Measurements from ENCODE around the gene MTFR1L.

The MTFR1L gene

DNA sequence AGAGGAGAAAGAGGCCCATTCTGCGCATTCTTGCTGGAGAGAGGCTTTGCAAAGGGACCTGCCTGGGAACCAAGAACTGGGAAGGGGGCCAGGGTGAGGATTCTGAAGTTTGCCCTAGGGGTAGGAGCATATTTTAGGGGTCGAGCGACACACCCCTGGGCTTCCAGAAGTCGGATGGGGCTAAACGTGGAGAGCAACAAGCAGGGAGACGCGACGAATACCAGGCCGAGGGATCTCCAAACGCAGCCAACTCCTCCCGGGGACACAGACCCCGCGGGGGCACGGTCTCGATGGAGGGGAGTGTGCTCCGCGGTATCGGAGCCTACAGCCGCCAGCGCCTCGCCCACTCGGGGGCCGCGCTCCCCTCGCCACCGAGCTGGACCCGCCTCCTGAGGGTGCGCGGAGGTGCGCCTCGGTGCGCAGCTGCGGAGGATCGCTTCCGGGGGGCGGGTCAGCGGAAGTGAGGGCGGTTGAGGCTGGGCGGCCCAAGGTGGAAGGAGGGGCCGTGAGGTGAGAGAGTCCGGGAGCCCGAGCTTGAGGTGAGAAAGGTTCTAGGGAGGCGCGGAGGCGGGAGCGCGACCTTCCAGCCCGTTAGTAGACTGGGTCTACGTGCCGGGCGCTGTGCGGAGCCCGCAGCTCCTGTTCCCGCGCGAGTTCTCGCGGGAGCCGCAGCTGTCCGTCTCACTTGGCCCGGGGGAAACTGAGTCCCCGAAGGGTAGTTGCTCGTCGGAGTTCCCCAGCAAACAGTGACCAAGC is at the start of gene MTFR1L:
MTFR1L (plus strand) TSS at position 464 of the 756 bp plus-strand sequence. CDS start 3,151 bp downstream, outside the sequence.
- DNase-seq, result peak; percentile 96

GRCh38 chr1:25770541-25771220 is 49.1 kb upstream of the MTFR1L start:
- DNase-seq, result no peak

DNA sequence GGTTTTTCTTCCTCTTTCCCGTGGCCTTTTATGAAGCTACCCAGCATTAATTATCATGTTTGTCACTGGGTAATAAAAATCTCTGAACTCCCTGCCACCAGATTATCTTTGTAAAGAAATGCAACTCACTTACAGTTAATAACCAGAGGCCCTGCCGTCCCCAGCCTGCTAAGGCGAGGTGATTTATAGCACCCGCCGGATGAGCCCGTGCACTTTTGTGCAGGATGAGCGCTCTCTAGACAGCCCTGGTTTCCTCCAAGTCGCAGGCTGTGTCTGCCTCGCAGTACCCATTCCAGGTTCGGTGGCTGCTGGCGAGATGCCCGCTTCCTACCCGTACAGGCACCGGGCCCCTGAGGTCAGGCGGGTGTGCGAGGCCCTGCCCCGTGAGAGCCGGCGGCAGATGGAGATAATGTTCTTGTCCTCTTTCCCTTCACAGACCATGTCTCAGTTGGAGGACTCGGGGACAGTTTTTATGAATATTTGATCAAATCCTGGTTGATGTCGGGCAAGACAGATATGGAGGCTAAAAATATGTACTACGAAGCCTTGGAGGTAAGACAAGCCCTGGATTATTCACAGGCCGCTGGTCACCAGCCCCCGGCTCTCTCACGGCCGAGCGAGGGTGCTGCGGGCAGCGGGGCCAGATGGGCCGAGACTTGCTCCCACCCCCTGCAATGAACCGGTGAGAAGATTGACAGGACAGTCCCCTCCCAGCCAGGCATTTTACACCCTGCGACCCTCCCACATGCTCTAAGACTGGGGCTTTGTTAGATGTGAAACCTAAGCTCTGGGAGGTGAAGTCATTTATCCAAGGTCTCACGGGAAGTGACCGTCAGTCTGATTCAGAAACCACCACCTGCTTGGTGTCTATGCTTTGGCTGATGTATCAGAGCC is 48.3 kb upstream of the MTFR1L start:
- peak; percentile 40 for DNase-seq

GRCh38 chr1:25772164-25772563 is 47.6 kb upstream of the MTFR1L start:
- no peak for DNase-seq

GRCh38 chr1:25772692-25773245 is 47.0 kb upstream of the MTFR1L start:
- no peak for DNase-seq

DNA sequence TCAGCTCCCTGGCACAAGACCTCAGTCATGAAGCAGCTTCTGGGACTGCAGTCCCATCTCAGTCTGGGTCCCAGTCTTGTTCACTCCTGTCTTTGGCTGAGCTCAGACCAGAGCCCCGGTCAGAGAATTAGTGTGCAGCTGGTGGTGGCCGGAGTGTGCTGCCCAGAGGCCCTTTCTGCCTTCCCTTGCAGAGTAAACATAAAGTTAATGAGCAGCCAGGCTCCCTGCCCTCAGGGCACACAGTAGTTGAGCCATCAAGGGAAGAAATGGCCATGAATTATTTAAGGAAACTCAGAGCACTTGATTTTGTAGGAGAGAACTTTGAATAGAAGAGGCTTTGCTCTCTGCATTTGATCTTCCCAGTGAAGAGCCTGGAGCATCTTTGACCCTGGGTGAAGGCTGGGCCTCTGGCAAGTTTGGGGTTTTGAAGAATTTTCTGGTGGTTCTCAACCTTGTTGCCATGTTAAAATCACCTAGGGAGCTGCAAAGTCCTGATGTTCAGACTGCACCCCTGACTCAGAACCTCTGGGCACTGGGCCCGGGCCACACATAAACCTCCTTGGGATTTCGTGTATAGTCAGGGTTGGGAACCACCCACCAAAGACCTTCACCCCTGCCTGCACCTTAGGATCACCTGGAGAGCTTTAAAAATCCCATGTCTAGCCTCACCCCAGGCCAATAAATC is 46.2 kb upstream of the MTFR1L start:
- no peak for DNase-seq

- no peak for DNase-seq
Measured at GRCh38 chr1:25774206-25774803, 45.4 kb upstream of the MTFR1L start.

DNA sequence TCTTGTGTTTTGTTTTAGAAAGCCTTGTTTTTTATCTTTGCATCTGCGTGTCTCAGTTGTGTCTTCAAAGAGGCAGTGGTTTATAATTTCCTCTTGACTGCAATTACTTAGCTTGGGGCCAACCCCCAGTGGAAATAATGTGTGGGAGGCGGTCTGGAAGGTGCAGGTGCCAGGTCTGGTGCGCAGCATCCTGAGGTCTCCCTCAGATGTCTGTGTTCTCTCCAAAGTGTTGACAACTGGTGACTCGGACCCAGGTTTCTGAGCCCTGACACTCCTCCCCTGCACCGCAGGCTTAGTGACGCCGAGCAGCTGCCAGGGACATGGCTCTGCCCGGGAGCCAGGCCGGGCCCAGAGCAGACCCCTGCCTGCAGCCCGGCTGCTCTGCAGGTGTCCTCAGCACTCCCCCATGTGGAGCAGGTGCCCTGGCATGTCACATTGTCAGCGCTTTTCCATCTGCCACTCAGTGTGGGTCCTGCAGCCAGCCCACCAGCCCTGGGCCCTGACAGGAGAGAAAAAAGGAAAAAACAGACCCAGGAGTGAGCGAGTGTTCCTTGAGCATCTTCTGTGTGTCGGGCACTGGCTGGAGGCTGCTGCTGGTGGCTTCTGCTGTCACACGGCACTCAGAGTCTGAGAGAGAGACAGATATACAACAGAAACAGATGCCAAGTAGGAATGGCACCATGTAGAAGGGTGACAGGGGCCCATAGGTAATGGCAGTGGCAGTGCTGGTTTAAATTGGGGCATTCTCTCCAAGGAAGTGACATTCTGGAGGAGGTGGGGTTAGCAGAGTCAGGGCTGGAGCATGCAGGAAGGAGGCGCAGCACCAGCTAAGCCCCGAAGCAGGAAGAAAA is 44.6 kb upstream of the MTFR1L start:
- peak; percentile 85 for DNase-seq

- no peak for DNase-seq
Measured at GRCh38 chr1:25779388-25779787, 40.4 kb upstream of the MTFR1L start.

DNA sequence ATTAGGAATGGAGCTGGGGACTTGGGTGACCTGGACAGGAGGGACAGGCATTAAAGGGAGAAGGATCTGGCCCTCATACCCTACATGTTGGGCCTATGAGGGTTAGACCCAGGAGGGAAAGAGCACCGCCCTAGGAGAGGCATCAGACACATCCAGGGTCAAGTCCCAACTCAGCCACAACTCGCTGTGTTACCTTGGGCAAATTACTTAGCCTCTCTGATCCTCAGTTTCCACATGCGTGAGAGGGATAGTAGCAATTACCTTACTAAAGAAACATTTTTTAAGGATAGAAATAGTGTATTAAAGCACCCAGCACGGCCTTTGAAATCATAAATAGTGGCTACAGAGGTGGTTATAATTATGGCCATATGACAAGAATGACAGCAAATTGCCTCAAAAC is 39.9 kb upstream of the MTFR1L start:
- DNase-seq, result no peak

DNA sequence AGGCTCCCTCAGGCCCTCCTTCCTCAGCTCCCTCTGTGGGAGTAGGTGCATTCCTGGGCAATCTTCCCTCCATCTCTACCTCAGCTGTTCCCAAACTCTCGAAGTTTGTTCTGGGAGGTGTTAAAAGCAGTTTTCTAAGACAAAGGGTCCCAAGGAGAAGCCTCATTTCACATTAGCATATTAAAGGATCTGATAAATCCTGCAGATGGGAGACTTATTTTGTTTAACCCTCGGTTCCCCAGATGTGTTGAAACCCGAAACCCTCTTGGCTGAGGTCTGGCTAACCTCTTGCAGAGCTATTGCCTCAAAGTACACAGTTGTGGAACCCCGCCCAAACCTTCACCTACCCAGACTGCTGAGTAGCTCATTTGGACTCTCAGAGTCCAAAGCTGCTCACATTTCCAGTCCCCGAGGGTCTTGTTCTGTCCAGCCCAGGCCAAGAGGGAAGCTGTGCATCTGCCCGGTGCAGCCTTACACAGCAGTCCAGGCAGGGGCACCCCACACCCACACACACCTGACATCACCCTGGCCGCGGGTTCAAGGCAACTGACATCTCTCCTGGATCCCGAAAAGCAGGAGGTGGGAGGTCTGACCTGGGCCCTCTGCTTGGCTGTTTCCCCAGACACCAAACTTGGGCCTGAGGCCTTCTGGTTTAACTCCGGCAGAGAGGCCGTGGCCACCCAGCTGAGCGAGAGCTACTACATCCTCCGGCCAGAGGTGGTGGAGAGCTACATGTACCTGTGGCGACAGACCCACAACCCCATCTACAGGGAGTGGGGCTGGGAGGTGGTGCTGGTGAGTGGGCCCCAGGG is 39.2 kb upstream of the MTFR1L start:
- DNase-seq, result no peak

DNA sequence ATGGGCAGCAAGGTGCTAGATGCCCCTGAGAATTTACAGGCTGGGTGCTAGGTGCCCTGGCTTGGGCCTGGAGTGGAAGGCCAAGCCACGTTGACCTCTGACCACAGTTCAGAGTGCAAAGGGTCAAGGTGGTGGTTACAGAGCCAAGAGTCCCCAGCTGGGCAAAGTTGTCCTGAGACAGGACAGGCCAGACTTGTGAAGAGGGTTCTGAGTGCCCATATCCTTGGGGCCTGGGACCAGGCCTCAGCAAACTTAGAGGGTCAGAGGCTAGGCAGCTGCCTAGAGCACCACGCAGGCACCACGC is 38.7 kb upstream of the MTFR1L start:
- DNase-seq, result no peak

DNA sequence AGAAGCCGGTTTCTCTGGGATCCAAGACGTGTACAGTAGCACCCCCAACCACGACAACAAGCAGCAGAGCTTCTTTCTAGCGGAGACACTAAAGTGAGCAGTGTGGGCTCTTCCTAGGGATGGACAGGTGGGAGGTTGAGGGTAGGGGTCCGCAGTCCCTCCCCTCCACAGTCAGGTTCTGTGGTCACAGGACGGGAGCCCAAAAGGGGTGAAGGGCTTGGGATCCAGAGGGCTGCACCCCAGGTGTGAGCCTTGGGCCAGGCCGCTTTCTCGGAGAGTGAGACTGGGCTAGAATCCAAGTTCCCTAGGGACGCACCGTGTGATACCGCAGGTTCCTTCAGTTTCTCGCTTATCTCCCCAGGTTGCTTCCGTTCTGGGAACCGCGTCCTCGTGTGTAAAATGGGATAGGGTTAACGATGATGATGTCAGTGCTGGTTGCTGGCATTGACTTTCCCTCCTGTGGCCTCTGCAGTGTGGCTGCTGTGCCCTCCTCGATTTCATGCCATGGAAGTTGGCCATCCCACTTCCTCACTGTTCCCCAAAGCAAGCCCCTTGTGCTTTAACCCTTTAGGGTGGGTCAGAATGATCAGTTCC is 37.0 kb upstream of the MTFR1L start:
- DNase-seq, result no peak

- no peak for DNase-seq
Measured at GRCh38 chr1:25784575-25785051, 35.1 kb upstream of the MTFR1L start.

DNA sequence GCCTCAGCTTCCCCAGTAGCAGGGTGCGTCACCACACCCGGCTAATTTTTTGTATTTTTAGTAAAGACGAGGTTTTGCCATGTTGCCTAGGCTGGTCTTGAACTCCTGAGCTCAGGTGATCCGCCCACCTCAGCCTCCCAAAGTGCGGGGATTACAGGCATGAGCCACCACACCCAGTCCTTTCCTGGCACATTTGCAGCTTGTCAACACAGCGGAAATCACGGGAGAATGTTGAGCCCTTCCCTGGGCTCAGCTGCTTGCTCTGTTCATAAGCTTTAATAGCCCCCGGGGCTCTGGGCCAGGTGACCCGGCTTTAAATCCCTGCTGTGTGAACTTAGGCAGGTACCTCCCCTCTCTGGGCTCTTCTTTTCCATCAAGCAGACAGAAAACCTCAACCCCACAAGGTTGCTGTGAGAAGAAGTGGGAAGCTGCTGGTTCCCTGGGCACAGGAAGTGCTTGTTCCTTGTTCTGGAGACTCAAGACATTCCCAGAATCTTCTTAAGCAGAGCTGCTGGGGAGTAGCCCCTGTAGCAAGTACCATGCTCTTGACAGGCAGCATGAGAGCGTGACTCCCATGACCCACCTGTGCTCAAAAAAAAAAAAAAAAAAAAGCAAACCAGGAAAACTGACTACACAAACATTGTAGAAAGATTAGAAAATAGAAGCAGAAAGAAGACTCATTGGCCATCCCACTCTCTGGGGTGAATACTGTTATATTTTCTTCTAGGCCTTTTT is 34.3 kb upstream of the MTFR1L start:
- DNase-seq, result no peak

DNA sequence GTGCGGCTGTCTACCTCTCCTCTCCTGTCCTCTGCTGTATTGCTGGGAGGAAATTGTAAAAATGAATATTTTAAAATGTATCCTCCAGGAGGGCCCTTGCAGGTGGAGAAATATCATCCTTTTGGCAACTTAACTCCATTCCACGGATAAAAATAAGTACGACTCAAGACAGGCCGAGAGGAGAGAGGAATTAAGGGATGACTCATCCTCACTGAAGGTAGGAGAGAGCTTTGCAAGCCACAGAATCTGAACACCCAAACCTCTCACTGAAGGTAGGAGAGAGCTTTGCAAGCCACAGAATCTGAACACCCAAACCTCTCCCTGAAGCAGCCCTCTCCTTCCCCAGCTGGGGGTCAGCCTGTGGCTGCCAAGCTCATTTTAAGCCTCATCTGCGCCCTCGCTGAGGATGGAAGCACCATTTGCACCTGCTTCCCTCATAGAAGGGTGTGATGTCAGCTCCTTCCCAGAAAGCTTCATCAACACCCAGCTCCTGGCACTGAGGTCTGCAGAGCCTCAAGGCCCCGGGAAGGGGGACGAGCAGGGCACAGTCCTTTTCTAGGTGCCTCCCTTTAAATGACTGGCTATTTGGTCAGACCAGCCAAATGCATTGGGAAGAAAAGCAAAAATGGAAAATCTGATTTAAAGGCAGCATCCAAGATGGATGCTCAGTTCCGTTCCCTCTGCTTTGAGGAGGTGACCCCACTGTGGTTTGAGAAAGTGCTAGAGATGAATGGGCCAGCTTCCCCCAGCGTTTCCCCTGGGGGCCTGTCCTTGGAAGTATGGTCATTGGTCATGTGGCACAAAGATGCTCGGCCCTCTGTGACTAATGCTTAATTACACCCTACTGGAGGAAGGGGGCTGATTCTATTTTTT is 32.6 kb upstream of the MTFR1L start:
- DNase-seq, result no peak

GRCh38 chr1:25787760-25788166 is 32.0 kb upstream of the MTFR1L start:
- DNase-seq, result no peak

- DNase-seq, result no peak
Measured at GRCh38 chr1:25790472-25790871, 29.3 kb upstream of the MTFR1L start.

Data from stimulated activated CD8-positive, alpha-beta memory T cell treated with anti-CD3 and anti-CD28 coated beads, Interleukin-4, amount 100 ng/mL, for 48 hours (primary cell).